ENCODE results near the gene PROX2.

PROX2 gene

GRCh38 chr14:74917178-74917543 is 41.2 kb upstream of the PROX2 start:
- no peaks in the 10 kb centered on the region for H3K36me3 ChIP-seq (ENCODE audit: control insufficient read depth, insufficient read depth, low read length)
- H3K27me3 ChIP-seq (ENCODE audit: control insufficient read depth, insufficient read depth, low read length, poor library complexity, severe bottlenecking) = peaks cover 1% of the 10 kb centered on the region
- H3K4me3 ChIP-seq (ENCODE audit: insufficient read depth, low read depth, low read length) = no peak overlapping the region
- H3K27ac ChIP-seq (ENCODE audit: insufficient read depth, low read depth, low read length, poor library complexity, severe bottlenecking) = no peak overlapping the region
- no peaks in the 10 kb centered on the region for H3K4me1 ChIP-seq (ENCODE audit: control insufficient read depth, insufficient read depth, low read length)
- no peaks in the 10 kb centered on the region for H3K9me3 ChIP-seq (ENCODE audit: control insufficient read depth, low read length)
- 89 to 92% methylated on average over 5 of the region's 5 CpGs for WGBS, 2 experiments

GRCh38 chr14:74915826-74916225 is 39.9 kb upstream of the PROX2 start:
- WGBS, 2 experiments = 80 to 82% methylated on average over 7 of the region's 7 CpGs
- H3K4me3 ChIP-seq (ENCODE audit: insufficient read depth, low read depth, low read length) = no peak overlapping the region
- H3K27me3 ChIP-seq (ENCODE audit: control insufficient read depth, insufficient read depth, low read length, poor library complexity, severe bottlenecking) = no peaks in the 10 kb centered on the region
- H3K27ac ChIP-seq (ENCODE audit: insufficient read depth, low read depth, low read length, poor library complexity, severe bottlenecking) = no peak overlapping the region
- H3K9me3 ChIP-seq (ENCODE audit: control insufficient read depth, low read length) = no peaks in the 10 kb centered on the region
- H3K36me3 ChIP-seq (ENCODE audit: control insufficient read depth, insufficient read depth, low read length) = no peaks in the 10 kb centered on the region
- H3K4me1 ChIP-seq (ENCODE audit: control insufficient read depth, insufficient read depth, low read length) = no peaks in the 10 kb centered on the region

- 89 to 91% methylated on average over 4 of the region's 4 CpGs for WGBS, 2 experiments
- Histone ChIP-seq H3K27ac (ENCODE audit: insufficient read depth, low read depth, low read length, poor library complexity, severe bottlenecking) (no peak overlapping the region), H3K36me3 (ENCODE audit: control insufficient read depth, insufficient read depth, low read length) (no peaks in the 10 kb centered on the region), H3K27me3 (ENCODE audit: control insufficient read depth, insufficient read depth, low read length, poor library complexity, severe bottlenecking) (no peaks in the 10 kb centered on the region), H3K4me1 (ENCODE audit: control insufficient read depth, insufficient read depth, low read length) (no peaks in the 10 kb centered on the region), H3K9me3 (ENCODE audit: control insufficient read depth, low read length) (no peaks in the 10 kb centered on the region), H3K4me3 (ENCODE audit: insufficient read depth, low read depth, low read length) (no peak overlapping the region)
Measured at GRCh38 chr14:74915426-74915825, 39.5 kb upstream of the PROX2 start.

GRCh38 chr14:74913986-74914573 is 38.1 kb upstream of the PROX2 start:
- no peak overlapping the region for H3K27ac ChIP-seq (ENCODE audit: insufficient read depth, low read depth, low read length, poor library complexity, severe bottlenecking)
- WGBS, 2 experiments = 72 to 74% methylated on average over 6 of the region's 6 CpGs
- no peak overlapping the region for H3K4me3 ChIP-seq (ENCODE audit: insufficient read depth, low read depth, low read length)
- H3K36me3 ChIP-seq (ENCODE audit: control insufficient read depth, insufficient read depth, low read length) = no peaks in the 10 kb centered on the region
- H3K9me3 ChIP-seq (ENCODE audit: control insufficient read depth, low read length) = no peaks in the 10 kb centered on the region
- no peaks in the 10 kb centered on the region for H3K27me3 ChIP-seq (ENCODE audit: control insufficient read depth, insufficient read depth, low read length, poor library complexity, severe bottlenecking)
- H3K4me1 ChIP-seq (ENCODE audit: control insufficient read depth, insufficient read depth, low read length) = no peaks in the 10 kb centered on the region

GRCh38 chr14:74913393-74913910 is 37.5 kb upstream of the PROX2 start:
- Histone ChIP-seq H3K36me3 (ENCODE audit: control insufficient read depth, insufficient read depth, low read length) (no peaks in the 10 kb centered on the region), H3K27me3 (ENCODE audit: control insufficient read depth, insufficient read depth, low read length, poor library complexity, severe bottlenecking) (no peaks in the 10 kb centered on the region), H3K27ac (ENCODE audit: insufficient read depth, low read depth, low read length, poor library complexity, severe bottlenecking) (no peak overlapping the region), H3K4me3 (ENCODE audit: insufficient read depth, low read depth, low read length) (no peak overlapping the region), H3K4me1 (ENCODE audit: control insufficient read depth, insufficient read depth, low read length) (no peaks in the 10 kb centered on the region), H3K9me3 (ENCODE audit: control insufficient read depth, low read length) (no peaks in the 10 kb centered on the region)
- WGBS, 2 experiments = 74 to 77% methylated on average over 5 of the region's 5 CpGs

- no peaks in the 10 kb centered on the region for H3K4me1 ChIP-seq (ENCODE audit: control insufficient read depth, insufficient read depth, low read length)
- no peak overlapping the region for H3K27ac ChIP-seq (ENCODE audit: insufficient read depth, low read depth, low read length, poor library complexity, severe bottlenecking)
- H3K4me3 ChIP-seq (ENCODE audit: insufficient read depth, low read depth, low read length) = no peak overlapping the region
- no peaks in the 10 kb centered on the region for H3K36me3 ChIP-seq (ENCODE audit: control insufficient read depth, insufficient read depth, low read length)
- WGBS, 2 experiments = 94% methylated on average over 10 of the region's 10 CpGs
- H3K9me3 ChIP-seq (ENCODE audit: control insufficient read depth, low read length) = no peaks in the 10 kb centered on the region
- H3K27me3 ChIP-seq (ENCODE audit: control insufficient read depth, insufficient read depth, low read length, poor library complexity, severe bottlenecking) = no peaks in the 10 kb centered on the region
Measured at GRCh38 chr14:74912801-74913200, 36.9 kb upstream of the PROX2 start.

GRCh38 chr14:74912111-74912510 is 36.2 kb upstream of the PROX2 start:
- H3K27me3 ChIP-seq (ENCODE audit: control insufficient read depth, insufficient read depth, low read length, poor library complexity, severe bottlenecking) = no peaks in the 10 kb centered on the region
- H3K4me1 ChIP-seq (ENCODE audit: control insufficient read depth, insufficient read depth, low read length) = no peaks in the 10 kb centered on the region
- H3K36me3 ChIP-seq (ENCODE audit: control insufficient read depth, insufficient read depth, low read length) = no peaks in the 10 kb centered on the region
- H3K27ac ChIP-seq (ENCODE audit: insufficient read depth, low read depth, low read length, poor library complexity, severe bottlenecking) = no peak overlapping the region
- H3K9me3 ChIP-seq (ENCODE audit: control insufficient read depth, low read length) = no peaks in the 10 kb centered on the region
- 92 to 94% methylated on average over 6 of the region's 6 CpGs for WGBS, 2 experiments
- H3K4me3 ChIP-seq (ENCODE audit: insufficient read depth, low read depth, low read length) = no peak overlapping the region

- H3K27ac ChIP-seq (ENCODE audit: insufficient read depth, low read depth, low read length, poor library complexity, severe bottlenecking) = no peak overlapping the region
- no peak overlapping the region for H3K4me3 ChIP-seq (ENCODE audit: insufficient read depth, low read depth, low read length)
- no peaks in the 10 kb centered on the region for H3K9me3 ChIP-seq (ENCODE audit: control insufficient read depth, low read length)
- H3K27me3 ChIP-seq (ENCODE audit: control insufficient read depth, insufficient read depth, low read length, poor library complexity, severe bottlenecking) = no peaks in the 10 kb centered on the region
- WGBS, 2 experiments = 91 to 93% methylated on average over 5 of the region's 5 CpGs
- no peaks in the 10 kb centered on the region for H3K36me3 ChIP-seq (ENCODE audit: control insufficient read depth, insufficient read depth, low read length)
- no peaks in the 10 kb centered on the region for H3K4me1 ChIP-seq (ENCODE audit: control insufficient read depth, insufficient read depth, low read length)
Measured at GRCh38 chr14:74911704-74912103, 35.8 kb upstream of the PROX2 start.

GRCh38 chr14:74911221-74911620 is 35.3 kb upstream of the PROX2 start:
- H3K36me3 ChIP-seq (ENCODE audit: control insufficient read depth, insufficient read depth, low read length) = no peaks in the 10 kb centered on the region
- no peaks in the 10 kb centered on the region for H3K27me3 ChIP-seq (ENCODE audit: control insufficient read depth, insufficient read depth, low read length, poor library complexity, severe bottlenecking)
- no peaks in the 10 kb centered on the region for H3K9me3 ChIP-seq (ENCODE audit: control insufficient read depth, low read length)
- no peaks in the 10 kb centered on the region for H3K4me1 ChIP-seq (ENCODE audit: control insufficient read depth, insufficient read depth, low read length)
- no peak overlapping the region for H3K4me3 ChIP-seq (ENCODE audit: insufficient read depth, low read depth, low read length)
- H3K27ac ChIP-seq (ENCODE audit: insufficient read depth, low read depth, low read length, poor library complexity, severe bottlenecking) = no peak overlapping the region
- 90 to 93% methylated on average over 6 of the region's 6 CpGs for WGBS, 2 experiments

GRCh38 chr14:74910556-74910955 is 34.6 kb upstream of the PROX2 start:
- Histone ChIP-seq H3K4me1 (ENCODE audit: control insufficient read depth, insufficient read depth, low read length) (no peaks in the 10 kb centered on the region), H3K9me3 (ENCODE audit: control insufficient read depth, low read length) (no peaks in the 10 kb centered on the region), H3K27ac (ENCODE audit: insufficient read depth, low read depth, low read length, poor library complexity, severe bottlenecking) (no peak overlapping the region), H3K36me3 (ENCODE audit: control insufficient read depth, insufficient read depth, low read length) (no peaks in the 10 kb centered on the region), H3K4me3 (ENCODE audit: insufficient read depth, low read depth, low read length) (no peak overlapping the region), H3K27me3 (ENCODE audit: control insufficient read depth, insufficient read depth, low read length, poor library complexity, severe bottlenecking) (no peaks in the 10 kb centered on the region)
- 86 to 92% methylated on average over 10 of the region's 10 CpGs for WGBS, 2 experiments

GRCh38 chr14:74909911-74910310 is 34.0 kb upstream of the PROX2 start:
- H3K27me3 ChIP-seq (ENCODE audit: control insufficient read depth, insufficient read depth, low read length, poor library complexity, severe bottlenecking) = no peaks in the 10 kb centered on the region
- WGBS, 2 experiments = 91 to 94% methylated on average over 10 of the region's 10 CpGs
- no peaks in the 10 kb centered on the region for H3K9me3 ChIP-seq (ENCODE audit: control insufficient read depth, low read length)
- H3K36me3 ChIP-seq (ENCODE audit: control insufficient read depth, insufficient read depth, low read length) = no peaks in the 10 kb centered on the region
- no peak overlapping the region for H3K4me3 ChIP-seq (ENCODE audit: insufficient read depth, low read depth, low read length)
- no peaks in the 10 kb centered on the region for H3K4me1 ChIP-seq (ENCODE audit: control insufficient read depth, insufficient read depth, low read length)
- H3K27ac ChIP-seq (ENCODE audit: insufficient read depth, low read depth, low read length, poor library complexity, severe bottlenecking) = no peak overlapping the region

Measured in ectodermal cell (in vitro differentiated cells).